GM18520 (cell line): ENCODE results near the gene AGK.

ENCODE experiments used
- ATAC-seq: cut with Tn5 transposase; IDR thresholded peaks from one replicate; pipeline ENCODE4 v1.9.1; 2021; ENCODE audit not compliant: unreplicated experiment

Gene AGK

DNA sequence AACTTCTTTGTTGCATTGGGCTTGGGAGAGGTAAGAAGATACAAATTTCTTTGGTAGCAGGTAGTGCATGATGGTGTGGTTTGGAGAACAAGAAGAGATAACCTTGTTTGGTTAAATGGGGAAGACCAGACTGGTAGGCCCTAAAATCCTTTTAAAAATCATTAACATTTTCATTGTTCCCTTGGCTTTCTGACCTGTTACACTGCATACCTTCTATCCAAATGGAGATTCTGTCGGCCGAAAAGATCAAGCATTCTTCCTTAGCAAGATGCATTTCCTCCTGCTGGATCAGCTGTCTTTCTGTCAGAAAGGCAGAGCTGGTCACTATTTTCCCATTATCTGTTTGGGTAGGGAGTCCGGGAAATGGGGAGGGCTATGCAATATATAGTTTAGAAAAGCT, 33.7 kb downstream of the AGK start:
- no peak for ATAC-seq

- peak; percentile 80 for ATAC-seq
Measured at GRCh38 chr7:141585592-141586510, 34.6 kb downstream of the AGK start.

GRCh38 chr7:141586878-141587277, 35.7 kb downstream of the AGK start:
- no peak for ATAC-seq

GRCh38 chr7:141587304-141587703, 36.1 kb downstream of the AGK start:
- ATAC-seq = no peak

- no peak for ATAC-seq
Measured at GRCh38 chr7:141588912-141589311, 37.7 kb downstream of the AGK start.

- no peak for ATAC-seq
Measured at GRCh38 chr7:141590071-141590470, 38.9 kb downstream of the AGK start.

DNA sequence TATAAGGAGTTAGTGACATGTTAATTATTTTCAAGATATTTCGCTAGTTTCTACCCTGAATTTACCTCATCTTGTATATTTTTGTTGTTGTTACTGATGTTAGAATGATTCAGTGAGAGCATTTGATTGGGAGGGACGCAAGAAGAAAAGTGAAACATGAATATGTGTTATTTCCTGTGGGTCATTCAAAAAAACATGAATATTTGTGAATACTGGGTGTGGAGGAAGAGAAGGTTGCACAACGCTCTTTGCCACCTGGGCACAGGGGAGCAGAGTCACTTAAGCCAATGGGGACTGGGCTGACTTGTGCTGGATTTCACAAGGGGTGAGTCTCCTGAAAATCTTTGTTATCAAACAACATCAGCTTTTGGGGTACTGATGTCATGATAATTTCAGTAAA, 39.5 kb downstream of the AGK start:
- peak; percentile 44 for ATAC-seq

DNA sequence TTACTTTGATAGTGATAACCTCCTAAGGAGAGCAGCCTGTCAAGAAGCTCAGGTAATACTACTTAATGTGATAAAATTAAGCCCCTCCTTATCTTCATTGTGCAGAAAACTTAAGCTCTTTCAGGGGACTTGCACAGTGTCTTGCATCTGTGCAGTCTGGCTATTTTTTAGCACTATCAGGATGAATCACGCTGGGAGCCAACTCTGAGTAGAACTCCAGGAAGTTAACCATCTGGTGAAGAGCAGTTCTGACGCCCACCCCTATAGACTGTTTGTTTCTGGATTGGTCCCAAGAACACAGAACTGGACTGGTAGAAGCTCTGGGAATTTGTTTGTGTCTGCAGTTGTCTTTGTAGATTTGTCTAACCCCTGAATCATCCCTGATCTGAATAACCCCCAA, 41.9 kb downstream of the AGK start:
- ATAC-seq = peak; percentile 36

- no peak for ATAC-seq
Measured at GRCh38 chr7:141597966-141598365, 46.8 kb downstream of the AGK start.

DNA sequence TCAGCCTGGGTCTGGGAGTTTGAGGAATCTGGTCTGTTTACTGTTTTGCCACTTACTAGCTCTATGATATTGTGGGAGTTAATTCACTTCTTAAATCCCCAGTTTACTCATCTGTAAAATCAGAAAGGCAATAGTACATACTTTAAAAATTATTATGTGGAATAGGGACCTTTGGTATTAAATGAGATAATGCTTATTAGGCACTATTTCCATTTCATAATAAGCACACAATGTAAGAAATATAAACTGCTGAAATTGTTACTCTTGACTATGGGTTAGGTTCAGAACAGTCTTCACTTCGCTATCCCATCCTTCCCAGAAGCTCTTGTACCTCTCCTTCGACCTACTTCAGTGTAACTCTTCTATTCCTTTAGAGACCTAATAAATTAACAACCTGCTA, 47.2 kb downstream of the AGK start:
- no peak for ATAC-seq

DNA sequence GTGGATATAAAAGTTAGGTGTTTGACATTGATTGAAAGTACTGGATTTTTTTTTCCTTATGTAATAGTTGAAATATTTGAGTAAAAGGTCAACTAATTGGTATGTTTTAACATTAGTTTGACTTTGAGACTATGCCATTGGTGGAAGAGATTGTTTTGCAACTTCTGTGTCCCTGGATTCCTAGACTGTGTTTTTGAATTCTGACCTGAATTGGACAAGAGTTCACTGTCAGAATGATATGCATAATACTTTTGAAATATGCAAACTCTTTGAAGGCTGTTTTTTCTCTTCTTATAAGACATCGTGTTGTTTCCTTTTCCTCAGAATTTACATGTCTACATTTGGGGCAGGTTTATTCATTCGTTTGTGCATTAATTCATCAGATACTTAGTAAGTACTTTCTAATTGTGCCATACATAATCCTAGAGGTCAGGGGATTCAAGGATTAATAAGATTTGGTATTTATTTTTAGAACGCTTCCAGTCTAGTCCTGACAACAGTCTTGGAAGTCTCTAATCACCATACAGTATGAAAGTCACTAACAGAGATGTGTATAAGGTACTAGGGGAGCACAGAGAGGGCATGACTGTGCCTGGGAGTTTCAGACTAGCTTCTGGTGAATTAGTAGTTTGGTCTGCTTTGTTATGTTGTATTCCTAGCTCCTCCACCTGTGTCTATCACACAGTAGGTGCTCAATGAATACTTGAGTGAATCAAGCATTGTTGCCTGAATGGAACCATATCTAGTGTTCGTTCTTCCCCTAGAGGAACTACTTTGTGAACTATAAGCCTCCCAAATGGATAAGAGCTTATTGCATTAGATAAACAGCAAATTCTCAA, 49.2 kb downstream of the AGK start:
- ATAC-seq = no peak

- no peak for ATAC-seq
Measured at GRCh38 chr7:141609576-141609975, 58.4 kb downstream of the AGK start.

DNA sequence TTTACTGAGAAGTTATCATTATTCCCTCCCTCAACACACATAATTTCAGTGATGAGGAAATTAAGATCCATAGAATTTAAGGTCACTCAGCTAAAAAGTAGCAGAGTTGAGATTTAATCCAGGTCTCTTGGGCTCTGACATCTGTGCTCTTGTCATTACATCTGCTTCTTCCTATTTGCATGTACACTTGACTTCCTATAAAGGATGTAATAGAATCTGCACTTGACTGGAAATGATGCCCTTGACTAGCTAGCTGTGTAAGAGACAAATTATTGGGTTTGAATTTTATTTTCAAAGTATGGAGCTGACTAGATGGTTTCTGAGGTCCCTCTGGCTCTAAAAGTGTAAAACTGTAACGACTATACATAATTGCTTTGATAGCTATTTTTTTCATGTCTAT, 59.5 kb downstream of the AGK start:
- no peak for ATAC-seq

GRCh38 chr7:141612861-141613260, 61.7 kb downstream of the AGK start:
- no peak for ATAC-seq

GRCh38 chr7:141617280-141617679, 66.1 kb downstream of the AGK start:
- no peak for ATAC-seq

DNA sequence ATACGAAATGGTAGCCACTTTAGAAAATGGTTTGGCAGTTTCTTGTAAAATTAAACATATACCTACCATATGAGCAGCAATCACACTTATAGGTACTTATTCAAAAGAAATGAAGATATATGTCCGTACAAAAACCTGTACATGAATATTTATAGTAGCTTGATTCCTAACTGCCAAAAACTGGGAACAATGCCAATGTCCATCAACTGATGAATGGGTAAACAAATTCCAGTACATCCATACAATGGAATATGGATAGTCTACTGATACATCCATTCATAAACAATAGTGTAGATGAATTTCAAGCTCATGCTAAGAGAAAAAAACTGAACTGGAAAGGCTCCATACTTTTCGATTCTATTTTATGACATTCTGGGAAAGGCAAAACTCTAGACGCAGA, 68.5 kb downstream of the AGK start:
- no peak for ATAC-seq

DNA sequence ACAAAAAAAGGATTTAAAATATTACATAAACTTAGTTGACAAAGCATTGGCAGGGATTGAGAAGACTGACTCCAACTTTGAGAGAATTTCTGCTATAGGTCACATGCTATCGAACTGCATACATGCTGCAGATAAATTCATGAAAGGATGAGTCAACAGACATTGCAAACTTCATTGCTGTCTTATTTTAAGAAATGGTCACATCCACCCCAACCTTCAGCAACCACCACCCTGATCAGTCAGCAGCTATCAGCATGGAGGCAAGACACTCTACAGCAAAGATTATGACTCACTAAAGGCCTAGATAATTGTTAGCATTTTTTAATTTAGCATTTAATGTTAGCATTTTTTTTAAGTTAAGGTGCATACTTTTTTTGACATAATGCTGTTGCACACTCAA, 73.6 kb downstream of the AGK start:
- no peak for ATAC-seq

GRCh38 chr7:141630621-141631020, 79.4 kb downstream of the AGK start:
- no peak for ATAC-seq

GRCh38 chr7:141631525-141631924, 80.3 kb downstream of the AGK start:
- ATAC-seq = no peak

GRCh38 chr7:141634065-141634464, 82.9 kb downstream of the AGK start:
- ATAC-seq = no peak

GRCh38 chr7:141636053-141636452, 84.8 kb downstream of the AGK start:
- ATAC-seq = no peak

- ATAC-seq = no peak
Measured at GRCh38 chr7:141640239-141640840, 89.1 kb downstream of the AGK start.
